Activated CD8-positive, alpha-beta T cell treated with anti-CD3 and anti-CD28 coated beads for 36 hours (primary cell): ENCODE data around the gene C2orf69. TPM values are rescaled to one million over a fixed set of nuclear protein-coding genes. Genes with fewer than 3 reads are reported as not detected.

Experiments
- ATAC-seq: fragments of 200-7000 bp; cut with Tn5 transposase; one replicate; pipeline ENCODE4 v1.10.0; 2021; ENCODE audit warnings: mild to moderate bottlenecking, moderate library complexity
- CTCF ChIA-PET: fragments of 350-600 bp; sonication (Branson Sonifier 250); formaldehyde crosslinking; loops from one replicate; lab custom pipeline; 2021; ENCODE audit warnings: antibody characterized with exemption; lab: Charles Lee
- POLR2A ChIA-PET: fragments of 350-600 bp; sonication (Branson Sonifier 250); formaldehyde crosslinking; loops from one replicate; lab custom pipeline; 2021; ENCODE audit warnings: antibody characterized with exemption; lab: Charles Lee
- DNase-seq: peaks from one replicate; pipeline ENCODE4 v3.0.0-alpha.2; 2020
- H3K27ac Mint-ChIP-seq: one replicate; pipeline ENCODE4 v1.8.0; 2021; ENCODE audit warnings: mild to moderate bottlenecking, mixed read lengths
- H3K27me3 Mint-ChIP-seq: one replicate; pipeline ENCODE4 v1.8.0; 2021; ENCODE audit warnings: mixed read lengths
- H3K36me3 Mint-ChIP-seq: one replicate; pipeline ENCODE4 v1.8.0; 2021; ENCODE audit warnings: low read depth, mixed read lengths
- H3K4me1 Mint-ChIP-seq: one replicate; pipeline ENCODE4 v1.8.0; 2021; ENCODE audit warnings: low read depth, mixed read lengths
- H3K4me3 Mint-ChIP-seq: one replicate; pipeline ENCODE4 v1.8.0; 2021; ENCODE audit warnings: mild to moderate bottlenecking, moderate library complexity, mixed read lengths
- H3K9me3 Mint-ChIP-seq: one replicate; pipeline ENCODE4 v1.8.0; 2021; ENCODE audit warnings: mixed read lengths
- intact Hi-C: fragments of 100-400 bp; cut with micrococcal nuclease; formaldehyde crosslinking; loops from one replicate; pipeline ENCODE4 v1.10.0; 2022
- total RNA-seq, 2 experiments: library from RNA; stranded (reverse); gene quantifications; one replicate each; pipeline ENCODE4 v1.2.3, GENCODE V29; 2021
- TF ChIP-seq, protein P1 (sequence below): fragments of 200-600 bp; IDR thresholded peaks from one replicate; pipeline ENCODE4 v1.8.0; 2022; ENCODE audit warnings: antibody characterized with exemption, mild to moderate bottlenecking

C2orf69 gene
- total RNA-seq, 2 experiments from 2014 or later, result 15.9 to 17.0 TPM

DNA sequence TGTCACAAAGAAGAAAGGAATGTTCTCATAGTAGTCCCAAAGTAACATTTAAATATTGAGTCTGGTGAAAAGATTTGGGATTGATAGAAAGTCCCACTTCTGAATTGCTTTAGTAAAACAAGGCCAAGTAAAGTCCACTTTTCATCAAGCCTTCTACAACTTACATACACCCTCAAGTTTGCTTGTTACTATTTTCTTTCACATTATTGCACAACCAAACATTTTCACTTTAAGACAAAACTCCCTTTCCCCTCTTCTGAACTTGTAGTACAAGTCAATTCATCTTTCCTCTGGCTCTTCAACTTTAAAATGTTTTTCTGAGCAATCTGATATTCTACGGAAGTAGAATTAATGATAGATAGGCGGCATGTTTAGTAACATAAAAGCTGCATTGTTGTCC, 55.3 kb downstream of the C2orf69 start:
- TF ChIP-seq, protein P1, sequence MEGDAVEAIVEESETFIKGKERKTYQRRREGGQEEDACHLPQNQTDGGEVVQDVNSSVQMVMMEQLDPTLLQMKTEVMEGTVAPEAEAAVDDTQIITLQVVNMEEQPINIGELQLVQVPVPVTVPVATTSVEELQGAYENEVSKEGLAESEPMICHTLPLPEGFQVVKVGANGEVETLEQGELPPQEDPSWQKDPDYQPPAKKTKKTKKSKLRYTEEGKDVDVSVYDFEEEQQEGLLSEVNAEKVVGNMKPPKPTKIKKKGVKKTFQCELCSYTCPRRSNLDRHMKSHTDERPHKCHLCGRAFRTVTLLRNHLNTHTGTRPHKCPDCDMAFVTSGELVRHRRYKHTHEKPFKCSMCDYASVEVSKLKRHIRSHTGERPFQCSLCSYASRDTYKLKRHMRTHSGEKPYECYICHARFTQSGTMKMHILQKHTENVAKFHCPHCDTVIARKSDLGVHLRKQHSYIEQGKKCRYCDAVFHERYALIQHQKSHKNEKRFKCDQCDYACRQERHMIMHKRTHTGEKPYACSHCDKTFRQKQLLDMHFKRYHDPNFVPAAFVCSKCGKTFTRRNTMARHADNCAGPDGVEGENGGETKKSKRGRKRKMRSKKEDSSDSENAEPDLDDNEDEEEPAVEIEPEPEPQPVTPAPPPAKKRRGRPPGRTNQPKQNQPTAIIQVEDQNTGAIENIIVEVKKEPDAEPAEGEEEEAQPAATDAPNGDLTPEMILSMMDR, result no peak
- Mint-ChIP-seq H3K27me3 (no peaks in the 10 kb centered on the region), H3K4me3 (no peak overlapping the region), H3K4me1 (peaks cover 11% of the 10 kb centered on the region), H3K27ac (no peak overlapping the region), H3K36me3 (peaks cover 19% of the 10 kb centered on the region), H3K9me3 (no peaks in the 10 kb centered on the region)
- intact Hi-C loops, result no loop called here
- ATAC-seq (no peak), DNase-seq (no peak)
- ChIA-PET POLR2A (interaction anchor here (0.9 to 1.5 kb wide), 2 partner anchors 11 to 12 kb away, joined by 3 to 6 read pairs; partner anchors contain the start of genes MAIP1 and TYW5), CTCF (interaction anchor here (1.4 to 1.6 kb wide), 2 partner anchors 14 to 19 kb away, joined by 3 to 5 read pairs; no protein-coding TSS in a partner anchor)

DNA sequence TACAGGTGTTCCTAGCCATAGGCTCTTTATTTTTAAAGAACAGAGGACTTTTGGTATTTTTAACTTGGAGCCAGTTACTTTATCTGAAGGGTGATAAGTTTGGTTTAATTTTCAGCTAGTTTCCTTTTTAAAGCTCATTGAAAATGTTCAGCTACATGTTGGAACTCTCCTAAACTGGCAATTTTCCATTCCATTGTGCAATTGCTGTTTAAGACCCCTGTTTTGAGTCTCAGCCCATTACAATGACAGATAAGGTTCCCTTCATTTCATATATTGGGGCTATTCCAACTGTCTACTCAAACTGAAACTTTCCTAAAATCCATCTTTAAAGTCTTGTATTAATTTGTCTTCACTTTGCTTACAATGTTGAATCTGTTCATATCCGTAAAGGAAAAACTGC, 55.9 kb downstream of the C2orf69 start:
- H3K9me3 Mint-ChIP-seq, result no peaks in the 10 kb centered on the region
- peaks cover 6% of the 10 kb centered on the region for H3K4me1 Mint-ChIP-seq
- ATAC-seq (no peak), DNase-seq (no peak)
- ChIA-PET POLR2A (interaction anchor here (1.5 kb wide), 1 partner anchor 12 kb away, joined by 6 read pairs; the partner anchor contains the start of genes MAIP1 and TYW5), CTCF (interaction anchor here (1.2 to 1.4 kb wide), 2 partner anchors 13 to 19 kb away, joined by 3 read pairs; no protein-coding TSS in a partner anchor)
- intact Hi-C loops, result no loop called here
- no peak overlapping the region for H3K27ac Mint-ChIP-seq
- no peaks in the 10 kb centered on the region for H3K27me3 Mint-ChIP-seq
- H3K4me3 Mint-ChIP-seq, result no peak overlapping the region
- H3K36me3 Mint-ChIP-seq, result peaks cover 17% of the 10 kb centered on the region
- TF ChIP-seq, protein P1, result no peak

DNA sequence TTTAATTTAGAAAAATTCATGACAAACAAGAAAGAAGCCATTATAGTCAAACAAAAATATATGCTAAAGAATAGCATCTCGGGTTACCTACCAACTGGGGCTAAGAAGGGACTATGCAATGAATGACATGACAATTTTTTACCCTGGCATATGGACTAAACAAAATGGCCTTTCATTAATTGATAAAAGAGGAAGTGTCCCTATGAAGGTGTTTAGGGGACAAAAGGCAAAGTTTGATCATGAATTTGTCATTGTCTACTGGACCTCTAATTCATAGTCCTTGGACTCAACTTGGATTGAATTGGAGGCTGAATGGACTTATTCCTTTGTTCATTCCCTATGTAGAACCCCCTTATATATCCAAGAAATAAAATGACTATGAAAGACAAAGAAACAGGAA, 57.0 kb downstream of the C2orf69 start:
- ChIA-PET POLR2A (interaction anchor here (1.5 kb wide), 1 partner anchor 14 kb away, joined by 6 read pairs; the partner anchor contains the start of genes MAIP1 and TYW5), CTCF (interaction anchor here (1.2 to 1.8 kb wide), 2 partner anchors 12 to 18 kb away, joined by 3 to 8 read pairs; no protein-coding TSS in a partner anchor)
- intact Hi-C loops, result no loop called here
- Mint-ChIP-seq H3K27ac (no peak overlapping the region), H3K27me3 (no peaks in the 10 kb centered on the region), H3K4me1 (no peaks in the 10 kb centered on the region), H3K9me3 (no peaks in the 10 kb centered on the region), H3K4me3 (no peak overlapping the region), H3K36me3 (peaks cover 12% of the 10 kb centered on the region)
- DNase-seq, result no peak
- no peak for ATAC-seq
- TF ChIP-seq, protein P1, result no peak

DNA sequence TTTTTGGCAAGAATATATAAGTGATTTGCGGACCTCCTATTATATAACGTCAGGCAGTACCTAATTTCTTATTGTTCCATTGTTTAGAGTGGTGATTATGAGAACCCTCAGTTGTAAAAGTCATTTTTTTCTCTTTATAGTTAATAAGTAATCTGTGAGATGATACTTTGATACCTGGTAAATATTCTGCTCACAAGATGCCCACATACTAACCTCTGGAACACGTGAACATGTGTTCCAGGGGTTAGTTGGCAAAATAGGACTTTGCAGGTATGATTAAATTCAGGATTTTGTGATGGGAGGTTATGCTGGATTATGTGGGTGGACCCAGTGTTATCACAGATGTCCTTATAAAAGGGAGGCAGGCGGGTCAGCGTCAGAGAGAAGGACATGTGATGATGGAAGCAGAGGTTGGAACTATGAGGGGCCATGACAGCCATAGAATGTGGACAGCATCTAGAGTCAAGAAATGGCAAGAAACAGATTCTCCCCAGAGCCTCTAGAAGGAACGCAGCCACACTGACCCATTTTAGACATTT, 61.1 kb downstream of the C2orf69 start:
- POLR2A ChIA-PET, result no interaction called here
- Mint-ChIP-seq H3K27ac (no peak overlapping the region), H3K36me3 (peaks cover 1% of the 10 kb centered on the region), H3K9me3 (no peaks in the 10 kb centered on the region), H3K4me1 (no peaks in the 10 kb centered on the region), H3K4me3 (no peak overlapping the region), H3K27me3 (no peaks in the 10 kb centered on the region)
- DNase-seq (no peak), ATAC-seq (no peak)
- intact Hi-C loops, result no loop called here
- CTCF ChIA-PET, result interaction anchor here (0.8 to 2.4 kb wide), 3 partner anchors 8 to 509 kb away, joined by 3 to 6 read pairs (median 3); no protein-coding TSS in a partner anchor
- TF ChIP-seq, protein P1, result no peak

DNA sequence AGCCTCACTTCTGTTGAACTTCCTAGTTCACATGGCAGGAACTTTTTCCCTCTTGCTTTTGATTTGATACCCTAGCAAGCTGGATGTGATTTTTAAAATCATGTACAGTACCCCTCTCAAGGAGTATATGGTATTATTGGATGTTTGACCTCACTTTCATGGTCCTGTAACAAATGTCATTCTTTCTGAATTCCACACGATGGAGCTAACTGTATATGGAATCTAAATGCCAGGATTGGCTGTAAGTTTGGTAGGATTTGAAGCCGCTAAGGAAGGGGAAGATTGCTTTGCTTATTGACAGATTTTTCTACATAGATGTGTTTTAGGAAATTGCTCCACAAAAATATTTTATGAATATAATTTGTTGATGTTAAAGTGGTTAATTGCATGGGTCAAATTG, 62.6 kb downstream of the C2orf69 start:
- intact Hi-C loops, result no loop called here
- TF ChIP-seq, protein P1, result peak; percentile 38
- H3K36me3 Mint-ChIP-seq, result peaks cover 1% of the 10 kb centered on the region
- POLR2A ChIA-PET, result no interaction called here
- CTCF ChIA-PET, result interaction anchor here (0.7 to 1.4 kb wide), 3 partner anchors 12 to 737 kb away, joined by 3 to 5 read pairs (median 3); no protein-coding TSS in a partner anchor
- H3K9me3 Mint-ChIP-seq, result no peaks in the 10 kb centered on the region
- H3K4me3 Mint-ChIP-seq, result no peak overlapping the region
- DNase-seq, result no peak
- peaks cover 12% of the 10 kb centered on the region for H3K4me1 Mint-ChIP-seq
- no peaks in the 10 kb centered on the region for H3K27me3 Mint-ChIP-seq
- ATAC-seq, result no peak
- no peak overlapping the region for H3K27ac Mint-ChIP-seq
